ENCODE measurements around the gene NOS1AP.

The NOS1AP gene

GRCh38 chr1:162259894-162260455, 190.5 kb downstream of the NOS1AP start:
- no peak overlapping the region for H3K4me3 ChIP-seq (ENCODE audit: low read depth, low read length, poor library complexity, severe bottlenecking)
- H3K9ac ChIP-seq (ENCODE audit: low read length): no peak overlapping the region
- no peaks in the 10 kb centered on the region for H3K4me1 ChIP-seq (ENCODE audit: insufficient read depth, low read length, severe bottlenecking)
- H3K27ac ChIP-seq (ENCODE audit: low read depth, low read length, poor library complexity, severe bottlenecking): no peak overlapping the region
- no peak for TF ChIP-seq EZH2 (IDR thresholded peaks at IDR 0.05; ENCODE audit: borderline replicate concordance, low read length)
- no peak for TF ChIP-seq CTCF (IDR thresholded peaks at IDR 0.05; ENCODE audit: low read length)
- H3K27me3 ChIP-seq (ENCODE audit: insufficient read depth, low read length): no peaks in the 10 kb centered on the region
- no peaks in the 10 kb centered on the region for H3K36me3 ChIP-seq (ENCODE audit: insufficient read depth, low read length)
- no peak overlapping the region for H2AFZ ChIP-seq (ENCODE audit: low read length)
- no peaks in the 10 kb centered on the region for H4K20me1 ChIP-seq (ENCODE audit: insufficient read depth, low read length)
- no peaks in the 10 kb centered on the region for H3F3A ChIP-seq (ENCODE audit: insufficient read depth, low read length)
- no peak overlapping the region for H3K4me2 ChIP-seq (ENCODE audit: low read length)
- no peaks in the 10 kb centered on the region for H3K9me2 ChIP-seq (ENCODE audit: low read depth, low read length)
- H3K9me3 ChIP-seq (ENCODE audit: low read length): no peaks in the 10 kb centered on the region
- H3K79me2 ChIP-seq (ENCODE audit: insufficient read depth, low read length): no peaks in the 10 kb centered on the region

- Histone ChIP-seq H3K4me2 (ENCODE audit: low read length) (no peak overlapping the region), H3K9me2 (ENCODE audit: low read depth, low read length) (no peaks in the 10 kb centered on the region), H3K27ac (ENCODE audit: low read depth, low read length, poor library complexity, severe bottlenecking) (no peak overlapping the region), H3K9ac (ENCODE audit: low read length) (no peak overlapping the region), H3F3A (ENCODE audit: insufficient read depth, low read length) (no peaks in the 10 kb centered on the region), H3K27me3 (ENCODE audit: insufficient read depth, low read length) (no peaks in the 10 kb centered on the region), H2AFZ (ENCODE audit: low read length) (no peak overlapping the region), H3K9me3 (ENCODE audit: low read length) (no peaks in the 10 kb centered on the region), H4K20me1 (ENCODE audit: insufficient read depth, low read length) (no peaks in the 10 kb centered on the region), H3K4me3 (ENCODE audit: low read depth, low read length, poor library complexity, severe bottlenecking) (no peak overlapping the region), H3K4me1 (ENCODE audit: insufficient read depth, low read length, severe bottlenecking) (no peaks in the 10 kb centered on the region), H3K79me2 (ENCODE audit: insufficient read depth, low read length) (no peaks in the 10 kb centered on the region), H3K36me3 (ENCODE audit: insufficient read depth, low read length) (no peaks in the 10 kb centered on the region)
- TF ChIP-seq EZH2 (IDR thresholded peaks at IDR 0.05; ENCODE audit: borderline replicate concordance, low read length) (no peak), CTCF (IDR thresholded peaks at IDR 0.05; ENCODE audit: low read length) (no peak)
These were observed 194.6 kb downstream of the NOS1AP start for GRCh38 chr1:162264108-162264507.

GRCh38 chr1:162265983-162266382, 196.5 kb downstream of the NOS1AP start:
- H3K9me2 ChIP-seq (ENCODE audit: low read depth, low read length): no peaks in the 10 kb centered on the region
- H3K4me3 ChIP-seq (ENCODE audit: low read depth, low read length, poor library complexity, severe bottlenecking): no peak overlapping the region
- H4K20me1 ChIP-seq (ENCODE audit: insufficient read depth, low read length): no peaks in the 10 kb centered on the region
- H3K79me2 ChIP-seq (ENCODE audit: insufficient read depth, low read length): no peaks in the 10 kb centered on the region
- H3K36me3 ChIP-seq (ENCODE audit: insufficient read depth, low read length): no peaks in the 10 kb centered on the region
- H3K9ac ChIP-seq (ENCODE audit: low read length): no peak overlapping the region
- H3K9me3 ChIP-seq (ENCODE audit: low read length): no peaks in the 10 kb centered on the region
- H3K4me2 ChIP-seq (ENCODE audit: low read length): no peak overlapping the region
- H2AFZ ChIP-seq (ENCODE audit: low read length): no peak overlapping the region
- H3K27me3 ChIP-seq (ENCODE audit: insufficient read depth, low read length): no peaks in the 10 kb centered on the region
- H3F3A ChIP-seq (ENCODE audit: insufficient read depth, low read length): no peaks in the 10 kb centered on the region
- no peaks in the 10 kb centered on the region for H3K4me1 ChIP-seq (ENCODE audit: insufficient read depth, low read length, severe bottlenecking)
- no peak for TF ChIP-seq CTCF (IDR thresholded peaks at IDR 0.05; ENCODE audit: low read length)
- H3K27ac ChIP-seq (ENCODE audit: low read depth, low read length, poor library complexity, severe bottlenecking): no peak overlapping the region

Data from OCI-LY1 (cell line).